HEK293T (cell line): ENCODE measurements around the gene SH3PXD2A.

Source experiments
- ARNT ChIP-seq: fragments of 450-650 bp; IDR thresholded peaks from 2 replicates; pipeline ENCODE4 v1.6.1; 2017; ENCODE audit warnings: mild to moderate bottlenecking
- CTBP1 ChIP-seq: fragments of 450-650 bp; IDR thresholded peaks from 2 replicates; pipeline ENCODE4 v1.6.1; 2016; ENCODE audit warnings: borderline replicate concordance
- ELF4 ChIP-seq: fragments of 450-650 bp; IDR thresholded peaks from 2 replicates; pipeline ENCODE4 v1.6.1; 2017; ENCODE audit warnings: antibody characterized with exemption
- FOXA1 ChIP-seq: fragments of 450-650 bp; IDR thresholded peaks from 2 replicates; pipeline ENCODE4 v1.6.1; 2016; ENCODE audit warnings: mild to moderate bottlenecking
- FOXM1 ChIP-seq: fragments of 450-650 bp; IDR thresholded peaks from 2 replicates; pipeline ENCODE4 v1.6.1; 2017; ENCODE audit warnings: mild to moderate bottlenecking, borderline replicate concordance
- LEF1 ChIP-seq: fragments of 450-650 bp; IDR thresholded peaks from 2 replicates; pipeline ENCODE4 v1.6.1; 2017; ENCODE audit warnings: mild to moderate bottlenecking, borderline replicate concordance
- NFRKB ChIP-seq: fragments of 450-650 bp; IDR thresholded peaks from 2 replicates; pipeline ENCODE4 v1.6.1; 2016; ENCODE audit warnings: mild to moderate bottlenecking, moderate library complexity
- SP1 ChIP-seq: fragments of 450-650 bp; IDR thresholded peaks from 2 replicates; pipeline ENCODE4 v1.6.1; 2017
- SUZ12 ChIP-seq: fragments of 450-650 bp; IDR thresholded peaks from 2 replicates; pipeline ENCODE4 v1.6.1; 2016; ENCODE audit warnings: mild to moderate bottlenecking
- TARDBP ChIP-seq: fragments of 450-650 bp; IDR thresholded peaks from 2 replicates; pipeline ENCODE4 v1.6.1; 2016
- ZNF384 ChIP-seq: fragments of 450-650 bp; IDR thresholded peaks from 2 replicates; pipeline ENCODE4 v1.6.1; 2016

- TF ChIP-seq SP1 (no peak), NFRKB (no peak), TARDBP (no peak), ZNF384 (no peak), SUZ12 (no peak), CTBP1 (no peak), ELF4 (no peak), FOXA1 (no peak), LEF1 (no peak), FOXM1 (no peak), ARNT (no peak)
Measured at GRCh38 chr10:103766751-103767505, 88.4 kb downstream of the SH3PXD2A start.
